Measurements from ENCODE around the gene BRPF3.

The BRPF3 gene

DNA sequence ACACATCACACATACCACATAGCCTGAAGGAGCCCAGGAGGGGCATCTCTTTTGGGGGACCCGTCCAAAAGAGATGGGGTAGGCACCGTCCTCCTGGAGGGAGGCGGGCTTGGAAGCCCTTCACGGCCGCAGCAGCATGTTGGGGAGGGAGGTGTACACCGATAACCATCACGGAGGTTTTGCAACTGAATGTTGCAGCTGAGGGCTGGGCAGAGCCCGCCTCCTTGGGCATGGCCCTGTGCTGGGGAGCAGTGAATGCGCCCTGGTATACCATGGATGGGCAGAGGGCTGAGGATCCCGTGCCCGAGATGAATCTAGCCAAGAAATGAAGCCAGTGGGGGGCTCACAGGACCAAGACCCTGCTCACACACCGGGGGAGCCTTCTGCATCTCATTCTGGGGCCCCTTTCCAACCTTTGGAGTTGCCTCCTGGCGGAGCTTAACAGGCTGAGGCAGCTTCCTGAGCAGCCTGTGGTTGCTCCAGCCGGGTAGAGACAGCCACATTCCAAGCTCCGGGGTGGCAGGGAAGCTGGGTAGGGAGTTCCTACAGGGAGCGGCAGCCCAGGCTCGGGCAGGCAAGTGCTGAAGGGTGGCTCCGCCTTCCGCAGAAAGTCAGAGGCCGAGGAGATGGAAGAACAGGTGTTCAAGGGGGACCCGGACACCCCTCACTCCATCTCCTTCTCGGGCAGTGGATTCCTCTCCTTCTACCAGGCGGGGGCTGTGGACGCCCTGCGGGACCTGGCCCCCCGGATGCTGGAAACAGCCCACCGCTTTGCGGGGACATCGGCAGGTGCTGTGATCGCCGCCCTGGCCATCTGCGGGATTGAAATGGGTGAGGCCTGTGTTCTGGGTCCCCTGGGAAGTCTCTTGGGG, 73.5 kb downstream of the BRPF3 start, which contains the start of gene PNPLA1:
Gene PNPLA1, plus strand, starts transcription at position 227 of the 872 bp plus-strand sequence. Its CDS starts 400 bp downstream, at position 627.
- no peak for DNase-seq

DNA sequence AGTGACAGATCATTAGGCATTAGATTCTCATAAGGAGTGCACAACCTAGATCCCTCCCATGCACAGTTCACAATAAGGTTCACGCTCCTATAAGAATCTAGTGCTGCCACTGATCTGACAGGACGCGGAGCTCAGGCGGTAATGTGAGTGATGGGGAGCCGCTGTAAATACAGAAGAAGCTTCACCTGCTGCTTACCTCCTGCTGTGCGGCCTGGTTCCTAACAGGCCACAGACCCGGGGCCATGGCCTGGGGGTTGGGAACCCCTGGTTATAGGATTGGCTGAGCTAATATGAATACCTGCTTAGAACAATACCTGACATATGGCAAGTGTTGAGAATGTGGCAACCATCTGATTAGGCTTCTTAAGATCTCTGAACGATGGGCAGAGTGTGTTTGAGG, 75.7 kb downstream of the BRPF3 start:
- no peak for DNase-seq

DNA sequence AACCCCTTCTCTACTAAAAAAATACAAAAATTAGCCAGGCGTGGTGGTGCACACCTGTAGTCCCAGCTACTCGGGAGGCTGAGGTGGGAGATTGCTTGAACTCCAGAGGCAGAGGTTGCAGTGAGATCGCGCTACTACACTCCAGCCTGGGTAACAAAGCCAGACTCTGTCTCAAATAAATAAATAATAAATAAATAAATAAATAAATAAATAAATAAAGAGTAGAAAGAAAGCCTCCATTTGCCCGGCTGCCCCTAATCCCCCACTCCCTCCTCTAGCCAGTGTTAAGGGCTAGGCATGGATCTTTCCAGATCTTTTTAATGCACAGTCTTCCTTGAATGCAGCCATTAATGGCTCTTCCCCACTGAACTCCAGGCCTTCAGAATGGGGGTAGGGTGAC, 76.5 kb downstream of the BRPF3 start:
- no peak for DNase-seq

DNA sequence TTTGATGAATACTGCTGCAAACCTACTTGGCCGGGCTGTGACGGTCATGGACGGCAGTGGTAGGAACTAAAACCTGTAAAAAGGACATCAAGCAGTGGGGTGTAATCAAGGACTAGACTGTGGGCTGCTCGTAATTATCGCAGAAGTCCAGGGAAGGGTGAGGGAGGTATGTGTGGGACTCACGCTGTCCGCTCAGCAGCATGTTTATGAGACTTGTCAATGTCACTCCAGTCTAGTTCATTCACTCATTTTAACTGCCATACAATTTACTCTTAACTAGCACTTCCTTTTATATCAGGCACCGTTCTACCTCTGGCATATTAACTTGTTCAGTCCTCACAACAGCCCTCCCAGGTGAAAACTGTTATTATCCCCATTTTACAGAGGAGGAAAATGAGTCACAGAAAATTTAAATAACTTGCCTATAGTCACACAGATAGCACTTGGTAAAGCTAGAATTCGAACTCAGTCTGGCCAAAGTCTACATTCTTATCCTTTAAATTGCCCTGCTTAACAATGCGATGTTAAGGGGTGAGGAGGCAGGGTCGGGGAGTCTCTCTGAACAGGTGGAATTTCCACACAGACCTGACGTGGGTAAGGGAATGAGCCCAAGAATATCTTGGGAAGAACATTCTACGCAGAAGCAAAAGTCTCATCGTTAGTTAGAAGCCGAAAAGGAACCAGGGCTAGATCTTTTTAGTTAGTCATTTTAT, 77.4 kb downstream of the BRPF3 start:
- no peak for DNase-seq

DNA sequence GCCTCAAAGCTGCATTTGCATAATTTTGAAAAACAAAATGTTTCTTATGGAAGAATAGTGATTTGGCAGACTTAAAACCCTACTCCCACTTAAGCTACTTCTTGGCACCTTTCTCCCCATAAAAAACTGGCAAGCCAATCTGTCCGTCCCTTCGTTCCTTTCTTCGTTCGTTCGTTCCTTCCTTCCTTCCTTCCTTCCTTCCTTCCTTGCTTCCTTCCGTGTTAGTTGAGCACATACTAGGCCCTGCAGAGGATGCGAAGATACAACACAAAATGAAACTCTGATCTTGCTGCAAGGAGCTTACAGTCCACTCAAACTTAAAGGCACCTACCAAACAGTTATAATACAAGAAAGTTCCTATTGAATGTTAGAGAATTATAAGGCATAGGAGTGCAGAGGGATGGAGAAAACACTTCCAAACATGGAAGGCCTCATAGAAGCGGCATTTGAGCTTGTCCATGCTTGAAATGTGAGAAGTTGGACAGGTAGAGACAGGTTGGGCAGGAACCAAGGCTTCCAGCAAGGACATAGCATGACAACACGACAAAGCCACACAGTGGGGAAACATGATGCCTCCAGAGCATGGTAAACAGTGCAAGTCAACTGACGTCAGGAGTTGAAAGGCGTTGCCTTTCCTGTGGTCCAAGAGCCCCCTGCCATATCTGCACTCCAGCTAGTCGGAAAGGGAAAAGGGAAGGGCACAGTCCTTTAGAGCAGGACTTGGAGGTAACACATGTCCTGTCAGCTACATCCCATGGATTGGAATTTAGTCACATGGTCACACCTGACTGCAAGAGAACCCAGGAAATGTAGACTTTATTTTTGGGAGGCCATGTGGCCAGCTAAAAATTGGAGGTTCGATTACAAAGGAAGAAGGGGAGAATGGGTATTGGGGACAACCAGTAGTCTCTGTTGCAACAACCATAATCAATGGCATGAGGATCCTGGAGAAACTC, 80.3 kb downstream of the BRPF3 start:
- no peak for DNase-seq

DNA sequence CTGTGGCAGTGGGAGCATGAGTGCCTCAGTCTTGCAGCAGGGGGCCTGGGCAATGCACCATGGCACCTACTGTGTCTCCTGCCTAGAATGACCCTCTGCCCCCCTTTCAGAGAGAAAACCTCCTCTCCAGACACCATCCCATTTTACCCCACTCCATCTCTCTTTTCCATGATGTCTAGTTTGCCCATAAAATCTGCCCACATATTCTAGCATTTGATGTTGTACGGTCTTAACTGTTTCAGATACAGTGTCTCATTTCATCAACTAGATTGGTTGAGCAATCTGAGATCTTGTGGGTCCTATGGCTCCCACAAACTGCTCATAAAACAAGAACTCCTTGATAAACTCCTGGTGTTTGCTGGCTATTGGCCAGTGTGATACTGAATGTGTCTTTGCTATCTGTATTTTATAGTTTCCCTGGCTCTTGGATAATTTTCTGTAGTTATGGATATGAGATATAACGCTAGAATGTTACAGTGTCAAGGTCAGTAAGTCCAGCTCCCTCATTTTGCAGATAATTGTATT, 81.5 kb downstream of the BRPF3 start:
- DNase-seq: peak; percentile 28

DNA sequence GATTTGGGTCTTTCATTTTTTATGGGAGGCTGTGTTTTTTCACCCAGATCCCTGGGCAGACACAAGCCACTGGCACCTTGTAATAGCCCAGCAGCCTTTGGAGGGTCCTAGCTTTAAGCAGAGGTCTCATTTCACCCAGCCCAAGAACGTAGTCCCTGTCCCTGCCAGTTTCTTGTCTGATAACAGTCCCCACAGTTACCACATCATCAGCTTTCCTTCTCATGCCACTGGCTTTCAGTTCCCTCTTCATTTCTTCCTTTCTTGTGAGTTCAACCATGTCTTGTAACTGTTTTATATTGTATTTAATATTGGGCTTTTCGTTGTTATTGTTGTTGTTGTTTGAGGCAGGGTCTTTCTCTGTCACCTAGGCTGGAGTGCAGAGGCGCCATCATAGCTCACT, 83.9 kb downstream of the BRPF3 start:
- no peak for DNase-seq

DNA sequence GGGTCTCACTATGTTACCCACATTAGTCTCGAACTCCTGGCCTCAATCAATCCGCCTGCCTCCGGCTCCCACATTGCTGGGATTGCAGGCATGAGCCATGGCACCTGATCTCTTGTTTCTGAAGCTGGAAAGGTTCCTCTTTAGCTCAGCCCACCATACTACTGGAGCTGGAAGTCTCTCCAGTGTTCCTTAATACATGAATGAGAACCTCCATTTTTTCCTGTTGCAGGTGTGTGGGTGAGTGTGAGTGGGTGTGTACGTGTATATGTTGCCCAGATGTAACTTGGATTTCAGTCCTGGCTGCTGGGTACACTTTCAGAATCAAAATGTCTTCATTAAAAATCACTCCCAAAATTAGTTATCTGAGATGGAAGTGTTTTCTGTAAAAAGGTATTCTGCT, 84.4 kb downstream of the BRPF3 start:
- DNase-seq: no peak
